K562 (cell line): ENCODE results near the gene TBL1Y. TPM values are rescaled to one million over a fixed set of nuclear protein-coding genes. Genes with fewer than 3 reads are reported as not detected.

ENCODE experiments used
- GTF2A2 ChIP-seq: IDR thresholded peaks from 2 replicates; pipeline ENCODE4 v1.6.1; 2016; ENCODE audit warnings: mild to moderate bottlenecking, missing genetic modification characterization, missing compliant biosample characterization
- GTF2E2 ChIP-seq: fragments of 200-800 bp; sonication (Bioruptor generic); IDR thresholded peaks from 2 replicates; pipeline ENCODE4 v1.6.1; 2016; ENCODE audit warnings: missing genetic modification characterization, missing compliant biosample characterization
- polyA plus RNA-seq, 8 experiments: library from polyadenylated mRNA; depleted of rRNA in 4 of 8; stranded (reverse) in 5 of 8; unstranded in 3 of 8; fragments of >200 nt; fragmentation: Nextera tagmentation in 2 of 8; fragmentation: Illumina TruSeq in 1 of 8; extraction: Ambion mirVana in 2 of 8; extraction: Trizol in 1 of 8; gene quantifications; 2 replicates each; pipeline versions ENCODE4 v1.2.1 to v1.2.3, GENCODE V29; 2011 to 2014; ENCODE audit warnings: inconsistent platforms in 1 of 8, missing spikeins in 1 of 8
- total RNA-seq, 7 experiments: library from RNA; depleted of rRNA in 6 of 7; stranded (reverse); fragments of >200 nt in 6 of 7; fragmentation: Illumina TruSeq in 2 of 7; extraction: Trizol in 2 of 7; gene quantifications; 2 replicates each; pipeline versions ENCODE4 v1.2.1 to v1.2.3, GENCODE V29; 2011 to 2021; ENCODE audit warnings: low replicate concordance in 1 of 7
- TF ChIP-seq, protein P1 (sequence below): fragments of 250-450 bp; sonication (Bioruptor Pico); IDR thresholded peaks from 2 replicates; pipeline ENCODE4 v1.5.0; 2020; ENCODE audit warnings: mild to moderate bottlenecking, borderline replicate concordance
- TF ChIP-seq, protein P2 (sequence below): conservative IDR thresholded peaks from 2 replicates; pipeline ENCODE4 v1.6.1; 2011; ENCODE audit warnings: low read depth, mild to moderate bottlenecking, low read length; ENCODE audit not compliant: control insufficient read depth
- TF ChIP-seq, protein P3 (sequence below): fragments of 250-450 bp; sonication (Bioruptor Pico); IDR thresholded peaks from 2 replicates; pipeline ENCODE4 v1.4.0; 2020; ENCODE audit warnings: mild to moderate bottlenecking

The TBL1Y gene
- total and polyA plus RNA-seq, 9 of the 15 experiments (the other 6 are each of a cell fraction or from before 2014, with no cell fraction given), result not detected

DNA sequence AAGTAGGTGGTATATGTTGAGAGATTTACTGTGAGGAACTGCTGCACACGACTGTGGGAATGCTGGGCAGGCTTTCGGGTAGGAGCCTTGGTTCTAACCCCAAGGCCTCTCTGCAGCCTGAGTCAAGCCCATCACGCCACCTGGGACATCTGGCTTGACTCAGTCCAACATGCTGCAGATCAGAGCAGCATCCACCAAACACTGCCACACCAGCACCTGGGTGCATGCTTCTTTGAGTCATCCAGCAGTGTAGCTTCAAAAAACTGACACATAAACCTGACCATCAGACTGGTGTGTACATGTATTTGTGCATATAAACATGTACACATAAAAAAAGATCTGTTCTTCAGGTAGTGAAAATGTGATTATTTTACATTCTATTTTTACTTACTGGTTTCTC is 217.7 kb downstream of the TBL1Y start (continued):
- TF ChIP-seq, protein P1, sequence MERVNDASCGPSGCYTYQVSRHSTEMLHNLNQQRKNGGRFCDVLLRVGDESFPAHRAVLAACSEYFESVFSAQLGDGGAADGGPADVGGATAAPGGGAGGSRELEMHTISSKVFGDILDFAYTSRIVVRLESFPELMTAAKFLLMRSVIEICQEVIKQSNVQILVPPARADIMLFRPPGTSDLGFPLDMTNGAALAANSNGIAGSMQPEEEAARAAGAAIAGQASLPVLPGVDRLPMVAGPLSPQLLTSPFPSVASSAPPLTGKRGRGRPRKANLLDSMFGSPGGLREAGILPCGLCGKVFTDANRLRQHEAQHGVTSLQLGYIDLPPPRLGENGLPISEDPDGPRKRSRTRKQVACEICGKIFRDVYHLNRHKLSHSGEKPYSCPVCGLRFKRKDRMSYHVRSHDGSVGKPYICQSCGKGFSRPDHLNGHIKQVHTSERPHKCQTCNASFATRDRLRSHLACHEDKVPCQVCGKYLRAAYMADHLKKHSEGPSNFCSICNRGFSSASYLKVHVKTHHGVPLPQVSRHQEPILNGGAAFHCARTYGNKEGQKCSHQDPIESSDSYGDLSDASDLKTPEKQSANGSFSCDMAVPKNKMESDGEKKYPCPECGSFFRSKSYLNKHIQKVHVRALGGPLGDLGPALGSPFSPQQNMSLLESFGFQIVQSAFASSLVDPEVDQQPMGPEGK (CRISPR knock-in tag), result no peak
- TF ChIP-seq, protein P2, sequence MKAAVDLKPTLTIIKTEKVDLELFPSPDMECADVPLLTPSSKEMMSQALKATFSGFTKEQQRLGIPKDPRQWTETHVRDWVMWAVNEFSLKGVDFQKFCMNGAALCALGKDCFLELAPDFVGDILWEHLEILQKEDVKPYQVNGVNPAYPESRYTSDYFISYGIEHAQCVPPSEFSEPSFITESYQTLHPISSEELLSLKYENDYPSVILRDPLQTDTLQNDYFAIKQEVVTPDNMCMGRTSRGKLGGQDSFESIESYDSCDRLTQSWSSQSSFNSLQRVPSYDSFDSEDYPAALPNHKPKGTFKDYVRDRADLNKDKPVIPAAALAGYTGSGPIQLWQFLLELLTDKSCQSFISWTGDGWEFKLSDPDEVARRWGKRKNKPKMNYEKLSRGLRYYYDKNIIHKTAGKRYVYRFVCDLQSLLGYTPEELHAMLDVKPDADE, result no peak
- TF ChIP-seq, protein P3, sequence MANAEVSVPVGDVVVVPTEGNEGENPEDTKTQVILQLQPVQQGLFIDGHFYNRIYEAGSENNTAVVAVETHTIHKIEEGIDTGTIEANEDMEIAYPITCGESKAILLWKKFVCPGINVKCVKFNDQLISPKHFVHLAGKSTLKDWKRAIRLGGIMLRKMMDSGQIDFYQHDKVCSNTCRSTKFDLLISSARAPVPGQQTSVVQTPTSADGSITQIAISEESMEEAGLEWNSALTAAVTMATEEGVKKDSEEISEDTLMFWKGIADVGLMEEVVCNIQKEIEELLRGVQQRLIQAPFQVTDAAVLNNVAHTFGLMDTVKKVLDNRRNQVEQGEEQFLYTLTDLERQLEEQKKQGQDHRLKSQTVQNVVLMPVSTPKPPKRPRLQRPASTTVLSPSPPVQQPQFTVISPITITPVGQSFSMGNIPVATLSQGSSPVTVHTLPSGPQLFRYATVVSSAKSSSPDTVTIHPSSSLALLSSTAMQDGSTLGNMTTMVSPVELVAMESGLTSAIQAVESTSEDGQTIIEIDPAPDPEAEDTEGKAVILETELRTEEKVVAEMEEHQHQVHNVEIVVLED, result no peak
- TF ChIP-seq GTF2E2 (no peak), GTF2A2 (tag) (no peak)

Other genes starting within 250 kb of the TBL1Y start
- gene AMELY, start 1.1 kb downstream of the TBL1Y start, total RNA-seq (2014; rRNA removed), result not detected in 2 replicates
- gene AMELY, start 1.1 kb downstream of the TBL1Y start, total RNA-seq (2014; rRNA removed; fragmentation: Illumina TruSeq; extraction: Trizol), result not detected in 2 replicates
- not detected in 2 replicates for gene AMELY, start 1.1 kb downstream of the TBL1Y start, total RNA-seq (2015; rRNA removed; fragmentation: Illumina TruSeq; extraction: Trizol)
- not detected in 2 replicates for gene AMELY, start 1.1 kb downstream of the TBL1Y start, total RNA-seq (2021)
- not detected in 2 replicates for gene AMELY, start 1.1 kb downstream of the TBL1Y start, polyA plus RNA-seq (2011; rRNA removed)
- gene AMELY, start 1.1 kb downstream of the TBL1Y start, polyA plus RNA-seq (2014; fragmentation: Illumina TruSeq; extraction: Trizol), result not detected in 2 replicates
- gene AMELY, start 1.1 kb downstream of the TBL1Y start, polyA plus RNA-seq (2014; fragmentation: Nextera tagmentation; extraction: Ambion mirVana), result not detected
- gene AMELY, start 1.1 kb downstream of the TBL1Y start, polyA plus RNA-seq (2014; rRNA removed), result not detected in 2 replicates